ENCODE data around the gene ODF2. TPM values are rescaled to one million over a fixed set of nuclear protein-coding genes. Genes with fewer than 3 reads are reported as not detected.

ODF2 gene
- total RNA-seq, 1 experiment from 2014 or later = 36.8 TPM

GRCh38 chr9:128459011-128459410 is 3.2 kb downstream of the ODF2 start:
- POLR2A ChIA-PET = interaction anchor here (0.6 to 0.7 kb wide), 2 partner anchors 39 to 40 kb away, joined by 4 to 17 read pairs; partner anchors contain the start of gene CERCAM
- no peak overlapping the region for H3K4me3 ChIP-seq (ENCODE audit: low read depth in 2 of 2, low read length in 2 of 2)
- ATAC-seq (no peak), DNase-seq (ENCODE audit: low read depth, low spot score) (no peak)
- no peaks in the 10 kb centered on the region for H3K27me3 ChIP-seq (ENCODE audit: control insufficient read depth, insufficient read depth, low read length)
- peaks cover 8% of the 10 kb centered on the region for H3K36me3 ChIP-seq (ENCODE audit: control insufficient read depth, insufficient read depth, low read length)
- no TSS peak for BruUV-seq (replicated peaks)
- peaks cover 5% of the 10 kb centered on the region; the same call in 1 of the 2 replicates for H3K4me1 ChIP-seq (ENCODE audit: control insufficient read depth, insufficient read depth, low read length)
- in situ Hi-C loops (cut with HindIII; ENCODE audit: low pct_unique_long_range_greater_than_20kb, low sequenced_read_pairs) = no loop called here
- TF ChIP-seq REST (IDR thresholded peaks at IDR 0.05; ENCODE audit: insufficient read depth in 1 of 2, low read depth in 2 of 2, low read length in 1 of 2) (no peak), POLR2AphosphoS5 (IDR thresholded peaks at IDR 0.05; ENCODE audit: low read depth, low read length) (no peak), TCF7L2 (IDR thresholded peaks at IDR 0.05; ENCODE audit: low read depth, low read length) (no peak)
- H3K27ac ChIP-seq (ENCODE audit: low read length) = no peak overlapping the region
- H3K9me3 ChIP-seq (ENCODE audit: control insufficient read depth, insufficient read depth, low read depth, low read length) = no peaks in the 10 kb centered on the region
- CTCF ChIA-PET = no interaction called here
- intact Hi-C loops (cut with micrococcal nuclease; ENCODE audit: unreplicated experiment) = no loop called here

DNA sequence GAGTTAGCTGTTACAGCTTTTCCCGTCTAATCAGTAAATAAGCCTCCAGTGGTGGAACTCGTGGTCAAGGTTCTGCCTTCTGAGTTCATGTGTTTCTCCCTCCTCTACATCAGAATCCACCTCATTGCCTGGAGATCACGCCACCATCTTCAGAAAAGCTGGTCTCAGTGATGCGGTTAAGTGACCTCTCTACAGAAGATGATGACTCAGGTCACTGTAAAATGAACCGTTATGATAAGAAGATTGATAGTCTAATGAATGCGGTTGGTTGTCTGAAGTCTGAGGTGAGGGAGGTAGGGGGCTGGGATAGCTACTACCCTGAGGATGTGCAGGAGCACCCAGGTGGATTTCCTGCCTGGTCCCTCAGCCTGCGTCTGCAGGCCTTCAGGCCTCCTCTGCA is 13.3 kb downstream of the ODF2 start:
- no peaks in the 10 kb centered on the region for H3K4me1 ChIP-seq (ENCODE audit: control insufficient read depth, insufficient read depth, low read length)
- ATAC-seq (no peak), DNase-seq (ENCODE audit: low read depth, low spot score) (no peak)
- no peaks in the 10 kb centered on the region for H3K9me3 ChIP-seq (ENCODE audit: control insufficient read depth, insufficient read depth, low read depth, low read length)
- CTCF ChIA-PET = no interaction called here
- POLR2A ChIA-PET = no interaction called here
- H3K36me3 ChIP-seq (ENCODE audit: control insufficient read depth, insufficient read depth, low read length) = no peaks in the 10 kb centered on the region; the same call in none of the 2 replicates
- TF ChIP-seq, protein P1, sequence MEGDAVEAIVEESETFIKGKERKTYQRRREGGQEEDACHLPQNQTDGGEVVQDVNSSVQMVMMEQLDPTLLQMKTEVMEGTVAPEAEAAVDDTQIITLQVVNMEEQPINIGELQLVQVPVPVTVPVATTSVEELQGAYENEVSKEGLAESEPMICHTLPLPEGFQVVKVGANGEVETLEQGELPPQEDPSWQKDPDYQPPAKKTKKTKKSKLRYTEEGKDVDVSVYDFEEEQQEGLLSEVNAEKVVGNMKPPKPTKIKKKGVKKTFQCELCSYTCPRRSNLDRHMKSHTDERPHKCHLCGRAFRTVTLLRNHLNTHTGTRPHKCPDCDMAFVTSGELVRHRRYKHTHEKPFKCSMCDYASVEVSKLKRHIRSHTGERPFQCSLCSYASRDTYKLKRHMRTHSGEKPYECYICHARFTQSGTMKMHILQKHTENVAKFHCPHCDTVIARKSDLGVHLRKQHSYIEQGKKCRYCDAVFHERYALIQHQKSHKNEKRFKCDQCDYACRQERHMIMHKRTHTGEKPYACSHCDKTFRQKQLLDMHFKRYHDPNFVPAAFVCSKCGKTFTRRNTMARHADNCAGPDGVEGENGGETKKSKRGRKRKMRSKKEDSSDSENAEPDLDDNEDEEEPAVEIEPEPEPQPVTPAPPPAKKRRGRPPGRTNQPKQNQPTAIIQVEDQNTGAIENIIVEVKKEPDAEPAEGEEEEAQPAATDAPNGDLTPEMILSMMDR (IDR thresholded peaks at IDR 0.05) = no peak
- TF ChIP-seq SIN3A (IDR thresholded peaks at IDR 0.05; ENCODE audit: borderline replicate concordance, insufficient read depth, low read depth, low read length) = no peak
- no peak for TF ChIP-seq REST (IDR thresholded peaks at IDR 0.05; ENCODE audit: insufficient read depth in 1 of 2, low read depth in 2 of 2, low read length in 1 of 2)
- no peak for TF ChIP-seq TCF7L2 (IDR thresholded peaks at IDR 0.05; ENCODE audit: low read depth, low read length)
- TF ChIP-seq POLR2AphosphoS5 (IDR thresholded peaks at IDR 0.05; ENCODE audit: low read depth, low read length) = no peak
- intact Hi-C loops (cut with micrococcal nuclease; ENCODE audit: unreplicated experiment) (no loop called here), in situ Hi-C loops (cut with HindIII; ENCODE audit: low pct_unique_long_range_greater_than_20kb, low sequenced_read_pairs) (no loop called here)
- H3K27me3 ChIP-seq (ENCODE audit: control insufficient read depth, insufficient read depth, low read length) = no peaks in the 10 kb centered on the region
- no peak overlapping the region for H3K4me3 ChIP-seq (ENCODE audit: low read depth in 2 of 2, low read length in 2 of 2)
- no peak overlapping the region for H3K27ac ChIP-seq (ENCODE audit: low read length)
- BruUV-seq (replicated peaks) = TSS peak; percentile 66

Data from Panc1 (cell line).